Adipose tissue (tissue), 3 donors: ENCODE measurements around the gene HOXD4. TPM values are rescaled to one million over a fixed set of nuclear protein-coding genes. Genes with fewer than 3 reads are reported as not detected.

Experiments
- H3K27ac ChIP-seq: one replicate; pipeline ENCODE4 v1.5.1; 2013; ENCODE audit warnings: low read depth, low read length
- WGBS, 3 donors: extraction: QIAGEN DNeasy Blood & Tissue Kit; methylation state at CpG; one replicate each; pipeline ENCODE4 v1.1.7; 2013; 5-methylcytosine and 5-hydroxymethylcytosine counted together
- polyA plus RNA-seq, 3 donors: library from polyadenylated mRNA; stranded (reverse); fragments of 200-250 nt; gene quantifications; one replicate each; pipeline ENCODE4 v1.2.3, GENCODE V29; 2013
- donor health status: healthy with polysubstance abuse.
- donor health status: Bipolar disorder and iron deficiency.
- donor health status: healthy.

Gene HOXD4
- polyA plus RNA-seq, 3 donors: 0.79 to 3.8 (median 2.5) TPM

DNA sequence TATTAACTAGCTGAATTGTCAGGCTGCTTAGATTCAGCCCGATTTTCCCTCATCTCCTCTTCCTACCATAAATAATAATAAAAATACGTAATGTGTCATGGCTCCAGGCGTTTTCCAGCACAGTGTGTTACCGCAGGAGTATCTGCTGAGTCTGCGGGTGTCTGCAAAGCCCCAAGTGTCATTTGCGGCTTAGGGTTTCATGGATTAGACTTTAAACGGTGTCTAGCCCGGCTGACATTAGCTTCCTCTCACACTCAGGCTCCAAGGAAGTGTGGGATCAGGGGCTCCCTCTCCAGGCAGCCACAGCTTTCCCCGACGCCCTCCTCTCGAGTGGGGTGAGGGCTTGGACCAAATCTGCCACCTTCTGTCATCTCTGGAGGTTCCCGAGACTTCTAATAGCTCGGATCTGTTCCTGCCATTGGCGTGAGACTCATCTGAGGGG is 23.1 kb downstream of the HOXD4 start:
- no peak overlapping the region for H3K27ac ChIP-seq
- WGBS, 3 donors: 13 to 25% (median 19%) methylated on average over 14 of the region's 14 CpGs

DNA sequence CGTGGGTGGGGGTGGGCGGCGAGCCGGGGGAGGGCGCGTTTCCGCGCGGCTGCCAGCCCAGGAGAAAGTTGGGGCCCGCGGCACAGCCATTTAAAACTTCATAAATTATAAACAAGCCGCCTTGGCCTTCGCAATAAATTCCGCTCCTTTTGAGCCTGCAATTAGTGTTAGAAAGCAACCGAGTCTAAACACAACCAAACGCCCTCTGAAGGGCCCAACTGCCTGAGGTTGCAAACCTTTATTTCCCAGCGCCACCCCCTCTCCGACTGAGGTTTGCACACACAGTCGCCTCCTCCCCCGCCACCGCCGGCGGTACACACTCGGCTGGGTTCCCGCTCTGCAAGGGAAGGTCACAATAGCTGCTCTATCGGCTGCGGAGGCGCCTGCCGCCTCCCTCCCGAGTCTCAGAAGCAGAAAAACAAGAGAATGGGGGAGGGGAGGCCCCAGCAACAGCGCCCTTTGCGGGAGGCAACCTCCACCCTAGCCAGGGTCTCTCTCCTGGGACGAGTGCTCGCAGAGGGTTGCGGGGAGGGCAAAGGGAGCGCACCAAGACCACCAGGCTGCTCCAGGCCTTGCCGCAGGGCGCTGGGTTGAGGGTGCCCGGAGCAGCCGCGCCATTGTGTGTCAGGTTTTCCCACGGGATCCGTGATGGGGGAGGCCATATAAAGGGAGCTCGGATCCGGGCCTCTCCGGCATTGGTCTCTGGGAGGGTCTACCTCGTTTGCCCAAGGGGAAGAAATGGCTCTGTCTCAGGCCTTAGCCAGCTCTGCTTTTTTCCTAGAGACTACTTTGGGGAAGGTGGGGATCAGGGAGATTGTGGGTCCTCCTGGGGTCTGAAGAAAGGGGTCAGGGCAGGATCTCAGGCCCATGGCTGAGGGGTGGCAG is 23.7 kb downstream of the HOXD4 start:
- no peak overlapping the region for H3K27ac ChIP-seq
- WGBS, 3 donors: 13 to 32% (median 29%) methylated on average over 47 of the region's 47 CpGs

DNA sequence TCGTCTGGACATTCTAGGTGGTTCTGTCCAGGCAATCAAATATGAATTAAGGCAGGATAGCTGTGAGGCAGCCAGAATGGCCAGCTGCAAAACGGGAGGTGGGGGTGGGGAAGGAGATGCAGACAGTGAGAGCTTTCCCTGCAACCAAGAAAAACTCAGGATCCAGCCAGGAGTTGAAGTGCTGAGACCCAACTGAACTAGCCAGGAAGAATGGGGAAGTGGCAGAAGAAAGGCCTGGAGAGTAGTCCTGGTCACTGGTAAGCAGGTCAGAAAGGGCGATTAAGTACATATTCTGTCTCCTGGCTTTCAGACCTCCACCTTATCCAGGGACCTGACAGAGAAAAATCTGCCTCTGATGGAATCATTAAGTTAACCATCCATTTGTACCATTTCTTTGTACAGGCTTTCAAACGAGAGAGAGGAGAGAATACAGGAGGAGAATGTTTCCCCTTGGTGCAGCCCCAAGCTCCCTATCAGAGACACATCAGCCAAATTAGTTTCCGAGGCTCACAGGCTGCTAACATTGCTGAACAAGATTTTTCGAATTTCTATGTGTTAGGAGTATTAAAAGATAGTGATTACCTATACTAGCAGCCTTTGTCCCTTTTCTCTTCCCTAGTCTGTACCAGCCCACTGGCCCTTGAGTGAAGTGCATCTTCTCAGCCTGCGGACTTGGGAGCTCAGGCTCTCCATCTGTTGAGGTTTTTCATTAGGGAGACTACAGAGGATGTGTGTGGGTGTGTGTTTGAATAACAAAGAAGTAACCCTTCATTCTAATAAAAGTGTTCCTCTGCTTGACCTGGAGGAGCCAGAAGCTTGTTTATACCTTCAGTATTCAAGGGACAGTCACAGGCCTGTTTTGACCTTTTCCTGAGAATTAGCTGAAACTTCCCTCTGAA is 24.6 kb downstream of the HOXD4 start:
- 68 to 71% (median 69%) methylated on average over 7 of the region's 7 CpGs for WGBS, 3 donors
- H3K27ac ChIP-seq: no peak overlapping the region

DNA sequence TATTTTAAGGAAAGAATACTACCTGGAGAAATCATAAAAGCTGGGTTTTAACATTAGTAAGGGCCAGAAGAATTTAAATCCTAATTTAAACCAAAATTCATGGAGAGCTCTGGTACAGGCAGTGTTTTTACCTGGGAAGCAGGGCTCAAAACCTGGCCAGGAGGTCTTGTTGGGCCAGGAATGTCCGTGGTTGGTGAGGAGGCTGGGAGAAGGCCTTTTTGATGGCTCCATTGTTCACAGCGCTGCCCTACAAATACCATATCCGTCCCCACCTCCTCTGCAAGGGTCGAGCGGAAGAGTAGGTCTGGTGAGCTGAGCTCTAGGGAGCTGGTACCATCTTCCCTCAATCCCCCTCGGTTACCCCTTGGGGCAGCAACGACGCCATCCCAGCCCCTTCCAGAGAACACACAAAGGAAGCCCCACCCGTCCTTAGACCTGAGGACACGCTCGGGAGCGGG is 26.3 kb downstream of the HOXD4 start:
- no peak overlapping the region for H3K27ac ChIP-seq

DNA sequence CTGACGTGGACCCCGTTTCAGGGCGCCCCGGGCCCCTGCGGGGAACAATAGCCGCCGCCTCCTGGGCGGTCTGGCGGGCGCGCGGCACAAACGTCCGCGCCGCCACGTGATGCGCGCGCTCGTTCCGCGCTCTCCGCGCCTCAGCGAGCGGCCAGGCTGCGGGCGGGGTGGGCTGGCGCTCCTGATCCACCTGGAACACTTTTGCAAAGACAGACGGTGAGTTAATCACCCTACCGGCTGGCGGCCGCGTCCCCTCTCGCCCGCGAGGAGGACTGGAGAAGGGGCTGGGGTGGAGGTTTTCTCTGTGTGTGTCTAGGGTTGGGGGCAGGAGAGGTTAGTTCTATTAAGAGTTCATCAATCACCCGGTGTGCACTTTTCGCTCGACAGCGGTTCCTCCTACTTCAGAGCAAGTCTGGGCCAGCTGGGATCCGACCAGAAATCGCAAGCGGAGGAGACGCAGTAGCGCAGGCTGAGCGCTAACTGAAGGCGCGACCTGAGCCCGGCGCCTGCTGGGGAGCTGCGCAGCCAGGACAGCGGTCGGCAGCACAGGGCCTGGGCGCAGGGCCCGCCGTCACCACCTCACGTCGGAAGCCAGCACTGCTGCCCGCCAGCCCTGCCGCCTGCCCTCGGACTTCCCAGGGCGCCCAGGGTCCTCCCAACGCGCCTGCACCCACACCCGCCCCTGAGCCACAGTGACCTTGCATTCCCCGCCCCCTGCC is 26.8 kb downstream of the HOXD4 start:
- no peak overlapping the region for H3K27ac ChIP-seq
- WGBS, 3 donors: 1 to 2% (median 2%) methylated on average over 67 to 68 of the region's 68 CpGs

More for the DNA sequence above, 26.3 kb downstream of the HOXD4 start:
- WGBS, 3 donors: 9 to 19% (median 14%) methylated on average over 12 of the region's 12 CpGs

DNA sequence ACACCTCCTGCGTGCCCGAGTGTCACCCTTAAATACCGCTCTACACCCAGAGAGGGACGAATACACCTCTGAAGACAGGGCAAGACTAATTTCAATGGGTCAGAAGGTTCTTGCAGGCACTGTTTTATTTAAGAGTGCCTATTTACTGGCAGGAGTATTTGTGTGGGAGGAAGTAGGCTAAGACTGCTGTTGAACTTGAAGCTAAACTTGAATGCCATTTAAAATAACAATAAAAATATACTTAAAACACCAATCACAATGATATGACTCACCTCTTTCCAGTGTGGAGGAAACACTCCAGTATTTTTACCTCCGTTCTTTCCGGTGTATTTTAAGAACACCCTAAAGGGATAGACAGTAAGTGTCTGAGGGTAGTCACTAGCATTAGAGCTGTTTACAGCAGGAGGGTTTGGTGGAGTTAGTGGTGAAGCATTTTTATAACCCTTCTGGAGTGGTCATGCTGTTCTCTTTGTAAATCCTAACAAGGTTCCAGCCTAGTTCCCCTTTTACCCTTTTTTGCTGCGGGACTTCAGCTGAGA is 27.5 kb downstream of the HOXD4 start:
- no peak overlapping the region for H3K27ac ChIP-seq
- WGBS, 3 donors: 16 to 25% (median 22%) methylated on average over 7 of the region's 7 CpGs

DNA sequence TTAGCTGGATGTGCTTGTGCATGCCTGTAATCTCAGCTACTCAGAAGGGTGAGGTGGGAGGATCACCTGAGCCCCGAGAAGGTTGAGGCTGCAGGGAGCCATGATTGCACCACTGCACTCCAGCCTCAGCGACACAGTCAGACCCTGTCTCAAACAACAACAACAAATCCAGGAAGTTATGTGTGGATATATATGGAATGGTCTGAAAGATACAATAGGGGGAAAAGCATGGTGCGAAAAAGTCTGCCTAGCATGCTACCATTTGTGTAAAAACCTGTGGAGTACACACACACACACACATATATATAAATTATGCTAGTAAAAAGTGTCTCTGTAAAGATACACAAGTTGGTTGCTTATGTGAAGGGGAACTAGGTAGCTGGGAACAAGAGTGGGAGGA is 30.2 kb downstream of the HOXD4 start:
- 62 to 76% (median 67%) methylated on average over 3 of the region's 3 CpGs for WGBS, 3 donors
- no peak overlapping the region for H3K27ac ChIP-seq

DNA sequence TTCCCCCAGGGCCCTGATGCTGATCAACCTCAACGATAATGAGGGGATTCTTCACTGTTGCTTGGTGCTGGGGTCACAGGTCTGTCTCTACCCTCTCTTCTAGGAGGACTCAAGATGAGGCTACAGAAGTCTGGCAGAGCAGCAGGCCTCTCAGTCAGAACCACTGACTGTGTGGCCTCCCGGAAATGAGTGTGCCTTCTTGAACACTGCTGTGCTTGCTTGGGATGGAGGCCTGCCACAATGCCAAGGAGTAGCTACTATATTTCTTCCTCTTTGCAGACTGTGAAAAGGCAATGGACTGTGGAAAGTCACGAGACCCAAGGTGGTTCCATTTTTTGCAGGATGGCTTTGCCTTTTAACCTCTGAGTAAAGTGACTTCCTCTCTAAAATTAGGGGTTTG is 31.3 kb downstream of the HOXD4 start:
- H3K27ac ChIP-seq: no peak overlapping the region
- WGBS, 3 donors: 73 to 87% (median 79%) methylated on average over 3 of the region's 3 CpGs

DNA sequence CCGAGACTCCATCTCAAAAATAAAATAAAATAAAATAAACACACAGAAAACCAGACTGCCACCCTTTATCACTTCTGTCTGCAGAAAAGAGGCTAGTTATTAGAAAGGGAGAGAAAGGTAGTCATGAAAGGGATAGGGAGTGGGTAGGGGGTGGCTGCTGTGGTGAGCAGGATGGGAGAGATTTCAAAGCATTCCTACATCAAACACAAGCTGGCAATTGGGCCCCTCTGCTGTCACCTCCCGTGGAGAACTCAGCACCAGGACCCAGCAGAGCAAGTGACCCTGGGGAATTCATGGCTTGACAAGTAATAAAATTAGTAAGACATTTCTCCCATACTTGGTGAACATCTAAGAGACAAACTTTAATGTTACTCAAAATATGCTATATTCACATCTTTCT is 33.4 kb downstream of the HOXD4 start:
- 48 to 80% (median 67%) methylated on average over 2 of the region's 2 CpGs for WGBS, 3 donors
- H3K27ac ChIP-seq: no peak overlapping the region

DNA sequence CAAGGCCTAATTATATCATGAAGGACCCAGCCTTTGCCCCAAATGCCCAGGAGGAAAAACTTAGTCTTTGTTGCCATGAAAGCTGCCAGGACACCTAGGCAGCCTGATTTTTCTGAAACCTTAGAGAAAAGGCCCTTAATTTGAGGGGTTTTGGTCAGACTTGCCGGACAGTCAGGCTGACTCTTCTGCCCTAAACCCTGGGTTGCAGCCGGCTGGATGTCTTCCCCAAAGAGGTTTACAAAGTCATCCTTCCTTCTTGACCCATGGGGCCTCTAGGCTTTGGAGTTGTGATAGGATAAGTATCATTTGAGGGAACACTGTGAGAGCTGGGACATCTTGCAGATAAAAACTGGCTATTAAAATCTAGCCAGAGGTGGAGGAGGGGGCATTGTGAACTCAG is 34.7 kb downstream of the HOXD4 start:
- no peak overlapping the region for H3K27ac ChIP-seq
- 80 to 92% (median 91%) methylated on average over 2 of the region's 2 CpGs for WGBS, 3 donors

DNA sequence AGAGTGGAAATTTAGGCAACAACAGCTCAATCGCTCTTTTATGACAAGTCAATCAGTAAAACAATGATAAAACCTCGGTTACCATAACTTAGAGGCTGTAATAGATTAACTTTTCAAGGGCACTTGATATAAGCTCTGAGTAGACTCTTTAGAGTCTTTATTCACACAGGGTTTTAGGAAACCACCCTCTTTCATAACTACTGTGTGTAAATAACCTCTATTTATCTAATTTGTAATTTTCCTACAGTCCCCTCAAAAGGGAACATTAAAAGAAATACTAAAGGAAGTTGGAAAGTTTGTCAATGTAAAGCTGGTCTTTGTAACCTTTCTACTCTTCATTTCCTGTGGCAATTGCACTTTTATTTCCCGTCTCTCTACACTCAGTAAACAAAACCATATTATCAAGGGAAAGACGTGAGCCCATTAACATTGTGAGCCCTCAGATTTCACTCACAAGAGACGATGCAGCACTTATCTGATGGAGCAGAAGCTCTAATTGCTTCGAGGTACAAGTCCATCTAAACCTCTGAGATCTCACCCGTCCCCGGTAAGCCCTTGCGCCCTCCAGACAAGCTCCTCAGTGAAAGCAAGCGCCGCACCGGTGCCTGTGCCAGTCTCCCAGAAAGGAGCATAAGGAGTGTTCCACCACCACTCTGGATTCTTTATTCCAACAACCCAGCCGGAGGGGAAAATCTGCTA is 36.0 kb downstream of the HOXD4 start:
- no peak overlapping the region for H3K27ac ChIP-seq
- 4 to 6% (median 6%) methylated on average over 13 of the region's 13 CpGs for WGBS, 3 donors

DNA sequence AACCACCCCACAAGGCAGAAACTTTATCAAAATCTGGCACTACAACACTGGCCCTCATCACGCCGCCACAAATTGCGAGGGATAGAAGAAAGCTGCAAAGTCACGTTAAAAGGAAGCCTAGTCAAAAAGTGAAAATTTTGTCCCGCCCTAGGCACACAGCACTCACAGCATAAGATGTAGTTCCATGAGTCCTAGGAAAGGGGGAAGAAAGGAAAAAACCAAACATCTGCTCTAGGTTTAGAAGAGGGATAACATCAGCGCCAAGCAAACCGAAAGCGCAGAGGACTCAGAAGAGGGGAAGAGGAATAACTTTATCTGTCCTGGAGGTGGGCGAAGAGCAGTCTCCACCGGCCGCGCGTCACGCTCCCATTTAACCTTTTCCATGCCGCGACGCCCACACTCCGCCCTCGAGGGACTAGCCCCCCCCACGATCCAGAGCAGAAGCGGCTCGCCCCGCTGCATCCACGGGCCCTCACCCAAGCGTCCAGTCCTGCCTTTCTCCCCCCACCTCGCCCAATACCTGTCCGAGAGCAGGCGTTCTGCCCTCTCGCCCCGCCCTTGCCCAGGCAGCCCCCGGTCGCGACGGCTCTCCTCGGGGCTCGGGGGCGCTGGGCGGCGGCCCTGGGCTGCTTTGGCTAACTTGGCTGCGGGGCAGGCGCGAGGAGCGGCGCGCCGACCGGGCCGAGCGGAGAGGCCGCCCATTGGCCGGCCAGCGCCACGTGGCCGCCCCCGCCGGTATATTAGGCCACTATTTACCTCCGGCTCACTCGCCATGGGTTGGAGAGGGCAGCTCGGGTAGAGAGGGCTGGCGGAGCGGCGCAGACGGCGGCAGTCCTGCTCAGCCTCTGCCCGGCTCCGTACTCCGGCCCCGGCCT is 36.8 kb downstream of the HOXD4 start, which contains the start of gene HOXD1:
Gene HOXD1, plus strand, starts transcription at position 770 of the 875 bp plus-strand sequence. CDS start 134 bp downstream, outside the sequence.
- 1 to 2% (median 2%) methylated on average over 65 to 68 of the region's 68 CpGs for WGBS, 3 donors
- no peak within 1 kb of the TSS for H3K27ac ChIP-seq

DNA sequence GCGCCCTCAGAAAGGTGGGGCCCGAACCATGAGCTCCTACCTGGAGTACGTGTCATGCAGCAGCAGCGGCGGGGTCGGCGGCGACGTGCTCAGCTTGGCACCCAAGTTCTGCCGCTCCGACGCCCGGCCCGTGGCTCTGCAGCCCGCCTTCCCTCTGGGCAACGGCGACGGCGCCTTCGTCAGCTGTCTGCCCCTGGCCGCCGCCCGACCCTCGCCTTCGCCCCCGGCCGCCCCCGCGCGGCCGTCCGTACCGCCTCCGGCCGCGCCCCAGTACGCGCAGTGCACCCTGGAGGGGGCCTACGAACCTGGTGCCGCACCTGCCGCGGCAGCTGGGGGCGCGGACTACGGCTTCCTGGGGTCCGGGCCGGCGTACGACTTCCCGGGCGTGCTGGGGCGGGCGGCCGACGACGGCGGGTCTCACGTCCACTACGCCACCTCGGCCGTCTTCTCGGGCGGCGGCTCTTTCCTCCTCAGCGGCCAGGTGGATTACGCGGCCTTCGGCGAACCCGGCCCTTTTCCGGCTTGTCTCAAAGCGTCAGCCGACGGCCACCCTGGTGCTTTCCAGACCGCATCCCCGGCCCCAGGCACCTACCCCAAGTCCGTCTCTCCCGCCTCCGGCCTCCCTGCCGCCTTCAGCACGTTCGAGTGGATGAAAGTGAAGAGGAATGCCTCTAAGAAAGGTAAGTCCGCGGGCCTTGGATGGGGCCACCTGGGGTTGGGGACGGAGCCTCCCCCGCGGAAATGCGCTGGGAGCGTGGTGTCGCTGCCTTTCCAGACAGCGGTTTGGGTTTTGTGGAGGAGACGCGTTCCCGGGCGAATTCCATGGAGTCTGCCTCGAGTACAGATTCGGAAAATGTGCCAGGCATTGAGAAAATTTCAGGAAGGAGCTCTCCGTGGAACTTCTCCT is 37.7 kb downstream of the HOXD4 start:
- H3K27ac ChIP-seq: no peak overlapping the region
- 2% methylated on average over 94 to 98 of the region's 98 CpGs for WGBS, 3 donors

DNA sequence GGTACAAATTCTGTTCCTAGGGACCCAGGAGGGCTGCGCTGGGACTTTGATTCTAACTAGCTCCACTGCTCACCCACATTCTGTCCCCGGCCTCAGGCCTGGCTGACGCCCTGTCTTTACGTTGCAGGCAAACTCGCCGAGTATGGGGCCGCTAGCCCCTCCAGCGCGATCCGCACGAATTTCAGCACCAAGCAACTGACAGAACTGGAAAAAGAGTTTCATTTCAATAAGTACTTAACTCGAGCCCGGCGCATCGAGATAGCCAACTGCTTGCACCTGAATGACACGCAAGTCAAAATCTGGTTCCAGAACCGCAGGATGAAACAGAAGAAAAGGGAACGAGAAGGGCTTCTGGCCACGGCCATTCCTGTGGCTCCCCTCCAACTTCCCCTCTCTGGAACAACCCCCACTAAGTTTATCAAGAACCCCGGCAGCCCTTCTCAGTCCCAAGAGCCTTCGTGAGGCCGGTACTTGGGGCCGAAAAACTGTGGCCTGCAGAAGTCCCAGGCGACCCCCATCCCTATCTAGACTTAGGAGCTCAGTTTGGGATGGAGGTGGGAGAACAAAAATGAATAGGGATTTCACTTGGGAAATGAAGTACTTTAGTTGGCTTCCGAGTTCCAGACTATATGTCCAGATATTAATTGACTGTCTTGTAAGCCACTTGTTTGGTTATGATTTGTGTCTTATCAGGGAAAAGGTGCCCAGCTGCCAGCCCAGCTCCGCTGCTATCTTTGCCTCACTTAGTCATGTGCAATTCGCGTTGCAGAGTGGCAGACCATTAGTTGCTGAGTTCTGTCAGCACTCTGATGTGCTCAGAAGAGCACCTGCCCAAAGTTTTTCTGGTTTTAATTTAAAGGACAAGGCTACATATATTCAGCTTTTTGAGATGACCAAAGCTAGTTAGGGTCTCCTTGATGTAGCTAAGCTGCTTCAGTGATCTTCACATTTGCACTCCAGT is 38.6 kb downstream of the HOXD4 start:
- H3K27ac ChIP-seq: no peak overlapping the region
- 5 to 25% (median 13%) methylated on average over 28 of the region's 28 CpGs for WGBS, 3 donors

DNA sequence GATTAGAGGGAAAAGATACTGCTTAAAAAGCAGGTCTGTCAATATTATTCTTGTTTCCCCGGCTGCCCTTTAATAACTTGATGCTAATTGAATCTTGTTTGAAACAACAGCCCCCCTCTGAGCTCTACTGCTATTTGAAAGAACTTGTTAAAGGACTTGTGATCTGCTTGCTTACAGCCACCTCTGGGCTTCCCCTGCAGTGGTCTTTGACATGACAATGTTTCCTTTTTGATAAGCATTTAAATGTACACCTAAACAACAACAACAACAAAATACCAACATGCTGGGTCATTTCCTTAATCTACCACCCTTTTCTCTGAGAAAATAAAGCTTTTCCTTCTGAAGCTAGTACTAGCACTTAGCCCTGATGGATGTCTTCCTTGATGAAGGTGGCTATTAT is 41.0 kb downstream of the HOXD4 start:
- H3K27ac ChIP-seq: no peak overlapping the region
- 3 to 45% (median 21%) methylated on average over 1 of the region's 1 CpG for WGBS, 3 donors
